TTC549 (cell line): ENCODE results near the gene PPFIA3.
A peak's percentile ranks its signal among the peaks of the same experiment; 100 is the strongest.
"Not testable (repeated sequence)": the region's sequence is repeated elsewhere in the genome, so short reads cannot be mapped to it uniquely, and the experiment has no call there.

Source experiments
- FAIRE-seq: peaks from 2 replicates; lab custom pipeline; 2012; peaks lifted over from hg19 to GRCh38; lab: Jason Lieb, UNC

Gene PPFIA3

GRCh38 chr19:49125025-49125731 is 5.8 kb downstream of the PPFIA3 start:
- no peak for FAIRE-seq

GRCh38 chr19:49126575-49126974 is 7.2 kb downstream of the PPFIA3 start:
- no peak for FAIRE-seq

GRCh38 chr19:49127225-49127624 is 7.9 kb downstream of the PPFIA3 start:
- not testable (repeated sequence) for FAIRE-seq

- FAIRE-seq, result no peak
Observed at GRCh38 chr19:49127674-49128544, 8.6 kb downstream of the PPFIA3 start.

GRCh38 chr19:49128545-49129237 is 9.3 kb downstream of the PPFIA3 start:
- FAIRE-seq, result no peak

GRCh38 chr19:49129238-49129583 is 9.9 kb downstream of the PPFIA3 start:
- peak; percentile 58 for FAIRE-seq

- no peak for FAIRE-seq
Observed at GRCh38 chr19:49130325-49130724, 11.0 kb downstream of the PPFIA3 start.

- no peak for FAIRE-seq
Observed at GRCh38 chr19:49132974-49133609, 13.7 kb downstream of the PPFIA3 start.

- FAIRE-seq, result no peak
Observed at GRCh38 chr19:49133621-49134454, 14.5 kb downstream of the PPFIA3 start.

GRCh38 chr19:49135686-49136085 is 16.3 kb downstream of the PPFIA3 start:
- FAIRE-seq, result no peak

- no peak for FAIRE-seq
Observed at GRCh38 chr19:49136771-49137171, 17.4 kb downstream of the PPFIA3 start.

- FAIRE-seq, result no peak
Observed at GRCh38 chr19:49140951-49141350, 21.6 kb downstream of the PPFIA3 start.

GRCh38 chr19:49141352-49141751 is 22.0 kb downstream of the PPFIA3 start:
- no peak for FAIRE-seq

- FAIRE-seq, result peak; percentile 73
Observed at GRCh38 chr19:49142866-49143335, 23.6 kb downstream of the PPFIA3 start.

GRCh38 chr19:49145573-49146407 is 26.4 kb downstream of the PPFIA3 start:
- no peak for FAIRE-seq

- FAIRE-seq, result not testable (repeated sequence)
Observed at GRCh38 chr19:49146408-49146770, 27.0 kb downstream of the PPFIA3 start.

- FAIRE-seq, result no peak
Observed at GRCh38 chr19:49148044-49148682, 28.8 kb downstream of the PPFIA3 start.

- peak; percentile 65 for FAIRE-seq
Observed at GRCh38 chr19:49148784-49149651, 29.7 kb downstream of the PPFIA3 start.

- FAIRE-seq, result no peak
Observed at GRCh38 chr19:49149652-49150105, 30.3 kb downstream of the PPFIA3 start.
